DND-41 (cell line): ENCODE results near the gene MGAT5.

Source experiments
- ATAC-seq: fragments of 200-7000 bp; cut with Tn5 transposase; 3 replicates; pipeline ENCODE4 v1.9.1; 2021; ENCODE audit warnings: low read depth; ENCODE audit not compliant: insufficient read depth
- DNase-seq: peaks from one replicate; pipeline ENCODE4 v3.0.0-alpha.2; 2020
- H2AFZ ChIP-seq: 2 replicates; pipeline ENCODE4 v1.6.0; 2012; ENCODE audit warnings: low read depth, low read length
- H3K27ac ChIP-seq: 2 replicates; pipeline ENCODE4 v1.5.1; 2012; ENCODE audit warnings: low read length, inconsistent platforms
- H3K27me3 ChIP-seq: fragments of 200-600 bp; sonication (generic); 2 replicates; pipeline ENCODE4 v1.6.0; 2012; ENCODE audit warnings: low read length, mild to moderate bottlenecking, inconsistent platforms; ENCODE audit not compliant: insufficient read depth, poor library complexity
- H3K36me3 ChIP-seq: 2 replicates; pipeline ENCODE4 v1.5.1; 2012; ENCODE audit warnings: low read length, inconsistent platforms; ENCODE audit not compliant: insufficient read depth
- H3K4me1 ChIP-seq: 2 replicates; pipeline ENCODE4 v1.5.1; 2012; ENCODE audit warnings: mild to moderate bottlenecking, low read length; ENCODE audit not compliant: insufficient read depth
- H3K4me2 ChIP-seq: 2 replicates; pipeline ENCODE4 v1.6.0; 2012; ENCODE audit warnings: mild to moderate bottlenecking, moderate library complexity, low read length, inconsistent platforms; ENCODE audit not compliant: insufficient read depth
- H3K4me3 ChIP-seq, 2 experiments: fragments of 200-600 bp in 1 of 2; shearing (Covaris generic) in 1 of 2; 2 replicates each; pipeline ENCODE4 v1.5.1; 2012 to 2016; ENCODE audit warnings: inconsistent platforms in 2 of 2, low read length in 2 of 2, mild to moderate bottlenecking in 2 of 2, low read depth in 1 of 2, moderate library complexity in 1 of 2
- H3K79me2 ChIP-seq: 2 replicates; pipeline ENCODE4 v1.6.0; 2012; ENCODE audit warnings: low read length, inconsistent platforms; ENCODE audit not compliant: insufficient read depth
- H3K9ac ChIP-seq: 2 replicates; pipeline ENCODE4 v1.6.0; 2012; ENCODE audit warnings: low read depth, mild to moderate bottlenecking, inconsistent platforms, low read length, moderate library complexity
- H3K9me3 ChIP-seq: 2 replicates; pipeline ENCODE4 v1.5.1; 2012; ENCODE audit warnings: low read length, moderate library complexity, mild to moderate bottlenecking, inconsistent platforms; ENCODE audit not compliant: insufficient read depth, severe bottlenecking
- H4K20me1 ChIP-seq: 2 replicates; pipeline ENCODE4 v1.6.0; 2012; ENCODE audit warnings: low read length; ENCODE audit not compliant: insufficient read depth
- EZH2 ChIP-seq: IDR thresholded peaks from 3 replicates; pipeline ENCODE4 v1.6.1; 2012; ENCODE audit warnings: borderline replicate concordance, low read depth, mild to moderate bottlenecking, moderate library complexity, low read length, inconsistent platforms; ENCODE audit not compliant: severe bottlenecking
- TF ChIP-seq, protein P1 (sequence below): IDR thresholded peaks from 2 replicates; pipeline ENCODE4 v1.5.1; 2012; ENCODE audit warnings: borderline replicate concordance, low read length, moderate library complexity, mild to moderate bottlenecking; ENCODE audit not compliant: poor library complexity, severe bottlenecking; ENCODE audit errors: extremely low read depth

The MGAT5 gene

DNA sequence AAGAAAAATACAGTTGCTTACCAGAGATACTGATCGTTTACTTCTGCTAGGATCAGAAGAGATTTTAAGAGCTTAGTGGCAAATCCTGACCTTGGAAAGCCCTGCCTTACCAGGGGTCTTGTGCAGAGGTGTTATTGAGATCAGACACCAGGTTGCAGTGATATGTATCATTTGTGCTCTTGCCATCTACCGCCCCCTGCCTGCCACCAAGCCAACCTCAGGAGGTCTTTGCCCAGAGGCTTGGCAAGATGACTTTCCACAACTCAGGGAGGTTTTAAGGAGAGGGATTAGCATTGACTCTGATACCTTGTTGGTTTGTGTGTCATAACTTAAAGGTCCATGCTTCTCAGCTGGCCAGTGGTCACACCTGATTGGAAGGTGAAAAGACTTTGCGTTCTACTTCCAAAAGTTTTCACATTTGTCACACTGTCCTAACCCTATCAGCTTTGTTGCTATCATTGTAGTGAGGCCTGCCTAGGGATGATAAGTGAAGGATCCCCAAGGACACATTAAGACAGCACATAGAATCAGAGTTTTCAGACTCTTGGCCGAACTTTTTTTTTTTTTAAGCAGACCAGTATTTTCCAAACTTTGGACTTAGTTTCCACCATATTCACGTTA, 46.2 kb upstream of the MGAT5 start:
- H3K36me3 ChIP-seq = no peaks in the 10 kb centered on the region
- ATAC-seq = peak; percentile 95
- H3K9me3 ChIP-seq = no peaks in the 10 kb centered on the region
- no peaks in the 10 kb centered on the region for H3K27me3 ChIP-seq
- H3K4me1 ChIP-seq = no peaks in the 10 kb centered on the region
- peak; percentile 63 for DNase-seq
- no peak overlapping the region for H3K4me3 ChIP-seq
- no peak overlapping the region for H3K27ac ChIP-seq
- no peak overlapping the region for H3K9ac ChIP-seq
- peaks cover 51% of the 10 kb centered on the region for H3K79me2 ChIP-seq
- TF ChIP-seq EZH2 = no peak
- TF ChIP-seq, protein P1, sequence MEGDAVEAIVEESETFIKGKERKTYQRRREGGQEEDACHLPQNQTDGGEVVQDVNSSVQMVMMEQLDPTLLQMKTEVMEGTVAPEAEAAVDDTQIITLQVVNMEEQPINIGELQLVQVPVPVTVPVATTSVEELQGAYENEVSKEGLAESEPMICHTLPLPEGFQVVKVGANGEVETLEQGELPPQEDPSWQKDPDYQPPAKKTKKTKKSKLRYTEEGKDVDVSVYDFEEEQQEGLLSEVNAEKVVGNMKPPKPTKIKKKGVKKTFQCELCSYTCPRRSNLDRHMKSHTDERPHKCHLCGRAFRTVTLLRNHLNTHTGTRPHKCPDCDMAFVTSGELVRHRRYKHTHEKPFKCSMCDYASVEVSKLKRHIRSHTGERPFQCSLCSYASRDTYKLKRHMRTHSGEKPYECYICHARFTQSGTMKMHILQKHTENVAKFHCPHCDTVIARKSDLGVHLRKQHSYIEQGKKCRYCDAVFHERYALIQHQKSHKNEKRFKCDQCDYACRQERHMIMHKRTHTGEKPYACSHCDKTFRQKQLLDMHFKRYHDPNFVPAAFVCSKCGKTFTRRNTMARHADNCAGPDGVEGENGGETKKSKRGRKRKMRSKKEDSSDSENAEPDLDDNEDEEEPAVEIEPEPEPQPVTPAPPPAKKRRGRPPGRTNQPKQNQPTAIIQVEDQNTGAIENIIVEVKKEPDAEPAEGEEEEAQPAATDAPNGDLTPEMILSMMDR = peak; percentile 73
- peaks cover 31% of the 10 kb centered on the region for H4K20me1 ChIP-seq
- no peak overlapping the region for H3K4me2 ChIP-seq
- no peak overlapping the region for H2AFZ ChIP-seq

DNA sequence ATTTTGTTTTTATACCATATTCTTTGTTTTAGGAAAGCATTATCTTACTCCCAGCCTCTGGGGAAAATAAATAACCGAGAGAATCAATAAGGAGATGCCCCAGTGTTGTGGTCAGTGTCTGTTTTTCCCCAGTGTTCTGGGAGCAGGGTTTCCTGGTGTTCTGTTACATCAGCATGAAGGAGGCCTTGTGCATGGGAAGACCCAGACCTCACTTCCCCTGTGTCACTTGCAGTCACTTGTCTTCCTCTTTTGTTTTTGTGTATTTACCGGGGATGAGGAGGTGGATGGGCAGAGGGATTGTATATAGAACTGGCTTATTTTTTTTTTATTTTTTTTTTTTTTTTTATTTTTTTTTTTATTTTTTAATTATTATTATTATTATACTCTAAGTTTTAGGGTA, 45.0 kb upstream of the MGAT5 start:
- TF ChIP-seq, protein P1 = no peak
- no peak for TF ChIP-seq EZH2
- DNase-seq = no peak
- Histone ChIP-seq H3K9ac (no peak overlapping the region), H3K27ac (no peak overlapping the region), H3K36me3 (no peaks in the 10 kb centered on the region), H3K79me2 (peaks cover 47% of the 10 kb centered on the region), H3K4me1 (no peaks in the 10 kb centered on the region), H3K4me2 (no peak overlapping the region), H3K27me3 (no peaks in the 10 kb centered on the region), H3K9me3 (no peaks in the 10 kb centered on the region), H2AFZ (no peak overlapping the region), H4K20me1 (peaks cover 30% of the 10 kb centered on the region), H3K4me3 (no peak overlapping the region)
- ATAC-seq = no peak

GRCh38 chr2:134212746-134213145, 41.1 kb upstream of the MGAT5 start:
- Histone ChIP-seq H4K20me1 (peaks cover 22% of the 10 kb centered on the region; the same call in 1 of the 2 replicates), H3K27me3 (no peaks in the 10 kb centered on the region), H3K9me3 (no peaks in the 10 kb centered on the region), H3K27ac (no peak overlapping the region), H3K4me2 (no peak overlapping the region), H3K79me2 (peaks cover 54% of the 10 kb centered on the region), H2AFZ (no peak overlapping the region), H3K4me3 (no peak overlapping the region), H3K36me3 (no peaks in the 10 kb centered on the region), H3K4me1 (no peaks in the 10 kb centered on the region), H3K9ac (no peak overlapping the region)
- DNase-seq (no peak), ATAC-seq (no peak)
- TF ChIP-seq EZH2 = no peak
- TF ChIP-seq, protein P1 = no peak
